ENCODE measurements around the gene SETD2. TPM values are rescaled to one million over a fixed set of nuclear protein-coding genes. Genes with fewer than 3 reads are reported as not detected.

Gene SETD2
- total and polyA plus RNA-seq, 9 of the 15 experiments (the other 6 are each of a cell fraction or from before 2014, with no cell fraction given) = 8.2 to 44.0 (median 33.6) TPM

DNA sequence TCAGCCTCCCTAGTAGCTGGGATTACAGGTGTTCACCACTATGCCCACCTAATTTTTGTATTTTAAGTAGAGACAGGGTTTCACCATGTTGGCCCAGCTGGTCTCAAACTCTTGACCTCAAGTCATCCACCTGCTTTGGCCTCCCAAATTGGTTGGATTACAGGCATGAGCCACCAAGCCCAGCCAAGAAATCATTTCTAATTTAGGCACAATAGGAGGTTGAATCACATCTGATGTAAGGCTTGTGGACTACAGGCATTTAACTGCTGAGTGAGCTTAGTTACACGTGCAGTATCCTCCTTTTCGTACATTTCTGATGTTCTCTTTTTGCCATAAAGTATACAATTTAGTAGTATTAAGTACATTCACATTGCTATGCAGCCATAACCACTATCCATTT, 31.1 kb upstream of the SETD2 start (continued):
- TF ChIP-seq, protein P1, sequence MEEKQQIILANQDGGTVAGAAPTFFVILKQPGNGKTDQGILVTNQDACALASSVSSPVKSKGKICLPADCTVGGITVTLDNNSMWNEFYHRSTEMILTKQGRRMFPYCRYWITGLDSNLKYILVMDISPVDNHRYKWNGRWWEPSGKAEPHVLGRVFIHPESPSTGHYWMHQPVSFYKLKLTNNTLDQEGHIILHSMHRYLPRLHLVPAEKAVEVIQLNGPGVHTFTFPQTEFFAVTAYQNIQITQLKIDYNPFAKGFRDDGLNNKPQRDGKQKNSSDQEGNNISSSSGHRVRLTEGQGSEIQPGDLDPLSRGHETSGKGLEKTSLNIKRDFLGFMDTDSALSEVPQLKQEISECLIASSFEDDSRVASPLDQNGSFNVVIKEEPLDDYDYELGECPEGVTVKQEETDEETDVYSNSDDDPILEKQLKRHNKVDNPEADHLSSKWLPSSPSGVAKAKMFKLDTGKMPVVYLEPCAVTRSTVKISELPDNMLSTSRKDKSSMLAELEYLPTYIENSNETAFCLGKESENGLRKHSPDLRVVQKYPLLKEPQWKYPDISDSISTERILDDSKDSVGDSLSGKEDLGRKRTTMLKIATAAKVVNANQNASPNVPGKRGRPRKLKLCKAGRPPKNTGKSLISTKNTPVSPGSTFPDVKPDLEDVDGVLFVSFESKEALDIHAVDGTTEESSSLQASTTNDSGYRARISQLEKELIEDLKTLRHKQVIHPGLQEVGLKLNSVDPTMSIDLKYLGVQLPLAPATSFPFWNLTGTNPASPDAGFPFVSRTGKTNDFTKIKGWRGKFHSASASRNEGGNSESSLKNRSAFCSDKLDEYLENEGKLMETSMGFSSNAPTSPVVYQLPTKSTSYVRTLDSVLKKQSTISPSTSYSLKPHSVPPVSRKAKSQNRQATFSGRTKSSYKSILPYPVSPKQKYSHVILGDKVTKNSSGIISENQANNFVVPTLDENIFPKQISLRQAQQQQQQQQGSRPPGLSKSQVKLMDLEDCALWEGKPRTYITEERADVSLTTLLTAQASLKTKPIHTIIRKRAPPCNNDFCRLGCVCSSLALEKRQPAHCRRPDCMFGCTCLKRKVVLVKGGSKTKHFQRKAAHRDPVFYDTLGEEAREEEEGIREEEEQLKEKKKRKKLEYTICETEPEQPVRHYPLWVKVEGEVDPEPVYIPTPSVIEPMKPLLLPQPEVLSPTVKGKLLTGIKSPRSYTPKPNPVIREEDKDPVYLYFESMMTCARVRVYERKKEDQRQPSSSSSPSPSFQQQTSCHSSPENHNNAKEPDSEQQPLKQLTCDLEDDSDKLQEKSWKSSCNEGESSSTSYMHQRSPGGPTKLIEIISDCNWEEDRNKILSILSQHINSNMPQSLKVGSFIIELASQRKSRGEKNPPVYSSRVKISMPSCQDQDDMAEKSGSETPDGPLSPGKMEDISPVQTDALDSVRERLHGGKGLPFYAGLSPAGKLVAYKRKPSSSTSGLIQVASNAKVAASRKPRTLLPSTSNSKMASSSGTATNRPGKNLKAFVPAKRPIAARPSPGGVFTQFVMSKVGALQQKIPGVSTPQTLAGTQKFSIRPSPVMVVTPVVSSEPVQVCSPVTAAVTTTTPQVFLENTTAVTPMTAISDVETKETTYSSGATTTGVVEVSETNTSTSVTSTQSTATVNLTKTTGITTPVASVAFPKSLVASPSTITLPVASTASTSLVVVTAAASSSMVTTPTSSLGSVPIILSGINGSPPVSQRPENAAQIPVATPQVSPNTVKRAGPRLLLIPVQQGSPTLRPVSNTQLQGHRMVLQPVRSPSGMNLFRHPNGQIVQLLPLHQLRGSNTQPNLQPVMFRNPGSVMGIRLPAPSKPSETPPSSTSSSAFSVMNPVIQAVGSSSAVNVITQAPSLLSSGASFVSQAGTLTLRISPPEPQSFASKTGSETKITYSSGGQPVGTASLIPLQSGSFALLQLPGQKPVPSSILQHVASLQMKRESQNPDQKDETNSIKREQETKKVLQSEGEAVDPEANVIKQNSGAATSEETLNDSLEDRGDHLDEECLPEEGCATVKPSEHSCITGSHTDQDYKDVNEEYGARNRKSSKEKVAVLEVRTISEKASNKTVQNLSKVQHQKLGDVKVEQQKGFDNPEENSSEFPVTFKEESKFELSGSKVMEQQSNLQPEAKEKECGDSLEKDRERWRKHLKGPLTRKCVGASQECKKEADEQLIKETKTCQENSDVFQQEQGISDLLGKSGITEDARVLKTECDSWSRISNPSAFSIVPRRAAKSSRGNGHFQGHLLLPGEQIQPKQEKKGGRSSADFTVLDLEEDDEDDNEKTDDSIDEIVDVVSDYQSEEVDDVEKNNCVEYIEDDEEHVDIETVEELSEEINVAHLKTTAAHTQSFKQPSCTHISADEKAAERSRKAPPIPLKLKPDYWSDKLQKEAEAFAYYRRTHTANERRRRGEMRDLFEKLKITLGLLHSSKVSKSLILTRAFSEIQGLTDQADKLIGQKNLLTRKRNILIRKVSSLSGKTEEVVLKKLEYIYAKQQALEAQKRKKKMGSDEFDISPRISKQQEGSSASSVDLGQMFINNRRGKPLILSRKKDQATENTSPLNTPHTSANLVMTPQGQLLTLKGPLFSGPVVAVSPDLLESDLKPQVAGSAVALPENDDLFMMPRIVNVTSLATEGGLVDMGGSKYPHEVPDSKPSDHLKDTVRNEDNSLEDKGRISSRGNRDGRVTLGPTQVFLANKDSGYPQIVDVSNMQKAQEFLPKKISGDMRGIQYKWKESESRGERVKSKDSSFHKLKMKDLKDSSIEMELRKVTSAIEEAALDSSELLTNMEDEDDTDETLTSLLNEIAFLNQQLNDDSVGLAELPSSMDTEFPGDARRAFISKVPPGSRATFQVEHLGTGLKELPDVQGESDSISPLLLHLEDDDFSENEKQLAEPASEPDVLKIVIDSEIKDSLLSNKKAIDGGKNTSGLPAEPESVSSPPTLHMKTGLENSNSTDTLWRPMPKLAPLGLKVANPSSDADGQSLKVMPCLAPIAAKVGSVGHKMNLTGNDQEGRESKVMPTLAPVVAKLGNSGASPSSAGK (IDR thresholded peaks at IDR 0.05) = no peak
- no peak for TF ChIP-seq NRF1 (conservative IDR thresholded peaks at IDR 0.05 in 1 of 2, IDR thresholded peaks at IDR 0.05 in 1 of 2)
- TF ChIP-seq, protein P2, sequence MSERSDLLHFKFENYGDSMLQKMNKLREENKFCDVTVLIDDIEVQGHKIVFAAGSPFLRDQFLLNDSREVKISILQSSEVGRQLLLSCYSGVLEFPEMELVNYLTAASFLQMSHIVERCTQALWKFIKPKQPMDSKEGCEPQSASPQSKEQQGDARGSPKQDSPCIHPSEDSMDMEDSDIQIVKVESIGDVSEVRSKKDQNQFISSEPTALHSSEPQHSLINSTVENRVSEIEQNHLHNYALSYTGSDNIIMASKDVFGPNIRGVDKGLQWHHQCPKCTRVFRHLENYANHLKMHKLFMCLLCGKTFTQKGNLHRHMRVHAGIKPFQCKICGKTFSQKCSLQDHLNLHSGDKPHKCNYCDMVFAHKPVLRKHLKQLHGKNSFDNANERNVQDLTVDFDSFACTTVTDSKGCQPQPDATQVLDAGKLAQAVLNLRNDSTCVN (CRISPR knock-in tag; IDR thresholded peaks at IDR 0.05) = no peak
- TF ChIP-seq ZKSCAN8 (CRISPR knock-in tag; IDR thresholded peaks at IDR 0.05) = no peak
- TF ChIP-seq CBX5 (IDR thresholded peaks at IDR 0.05; ENCODE audit: borderline replicate concordance, low read depth) = no peak
- no peak for TF ChIP-seq SIN3A (IDR thresholded peaks at IDR 0.05; ENCODE audit: borderline replicate concordance in 2 of 2, control insufficient read depth in 1 of 2, low read depth in 2 of 2, low read length in 2 of 2)
- no peak for TF ChIP-seq DACH1 (IDR thresholded peaks at IDR 0.05; ENCODE audit: partially characterized antibody)
- TF ChIP-seq NR2F6 (CRISPR knock-in tag; IDR thresholded peaks at IDR 0.05) = no peak
- TF ChIP-seq SPI1 (IDR thresholded peaks at IDR 0.05; ENCODE audit: borderline replicate concordance, low read depth, low read length) = no peak
- no peak for TF ChIP-seq TARDBP (IDR thresholded peaks at IDR 0.05)
- TF ChIP-seq TAL1 (IDR thresholded peaks at IDR 0.05) = no peak
